ENCODE results near the gene UMAD1.

Gene UMAD1

DNA sequence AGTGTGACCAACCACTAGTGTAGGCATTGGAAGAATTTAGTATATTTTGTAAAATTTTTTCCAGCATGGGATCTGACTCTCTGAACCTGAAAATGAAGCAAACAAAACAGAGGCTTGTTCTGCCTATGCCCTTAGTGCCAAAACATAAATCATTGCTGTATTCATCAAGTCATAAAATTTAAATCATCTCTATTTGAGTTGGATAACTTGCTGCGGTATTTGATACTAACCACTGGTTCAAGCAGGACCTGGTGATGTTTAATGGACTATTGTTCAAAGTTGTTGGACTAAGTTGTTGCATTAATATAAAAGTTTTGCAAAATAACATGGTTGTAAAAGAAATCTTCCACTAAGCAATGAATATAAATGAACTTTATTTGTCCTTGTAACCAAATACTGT is 97.6 kb downstream of the UMAD1 start:
- TF ChIP-seq, protein P1, sequence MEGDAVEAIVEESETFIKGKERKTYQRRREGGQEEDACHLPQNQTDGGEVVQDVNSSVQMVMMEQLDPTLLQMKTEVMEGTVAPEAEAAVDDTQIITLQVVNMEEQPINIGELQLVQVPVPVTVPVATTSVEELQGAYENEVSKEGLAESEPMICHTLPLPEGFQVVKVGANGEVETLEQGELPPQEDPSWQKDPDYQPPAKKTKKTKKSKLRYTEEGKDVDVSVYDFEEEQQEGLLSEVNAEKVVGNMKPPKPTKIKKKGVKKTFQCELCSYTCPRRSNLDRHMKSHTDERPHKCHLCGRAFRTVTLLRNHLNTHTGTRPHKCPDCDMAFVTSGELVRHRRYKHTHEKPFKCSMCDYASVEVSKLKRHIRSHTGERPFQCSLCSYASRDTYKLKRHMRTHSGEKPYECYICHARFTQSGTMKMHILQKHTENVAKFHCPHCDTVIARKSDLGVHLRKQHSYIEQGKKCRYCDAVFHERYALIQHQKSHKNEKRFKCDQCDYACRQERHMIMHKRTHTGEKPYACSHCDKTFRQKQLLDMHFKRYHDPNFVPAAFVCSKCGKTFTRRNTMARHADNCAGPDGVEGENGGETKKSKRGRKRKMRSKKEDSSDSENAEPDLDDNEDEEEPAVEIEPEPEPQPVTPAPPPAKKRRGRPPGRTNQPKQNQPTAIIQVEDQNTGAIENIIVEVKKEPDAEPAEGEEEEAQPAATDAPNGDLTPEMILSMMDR (IDR thresholded peaks at IDR 0.05; ENCODE audit: low read length): no peak
- TF ChIP-seq EZH2 (optimal IDR thresholded peaks at IDR 0.05; ENCODE audit: low read depth, low read length) (no peak), EZH2phosphoT487 (IDR thresholded peaks at IDR 0.05; ENCODE audit: low read length) (no peak)
- Histone ChIP-seq H3K9ac (ENCODE audit: low read length) (no peak overlapping the region; the same call in 1 of the 2 replicates), H3K36me3 (replicated peaks; ENCODE audit: insufficient read depth, low read length) (no peaks in the 10 kb centered on the region), H3K4me1 (ENCODE audit: low read length) (peaks cover 26% of the 10 kb centered on the region), H2AFZ (ENCODE audit: low read length) (0 out of 2 replicates have a peak overlapping the region, but pooled peaks have one; percentile 32), H3K4me3 (ENCODE audit: low read length) (no peak overlapping the region), H3K4me2 (ENCODE audit: low read depth, low read length) (peak overlapping the region; percentile 69; the same call in 1 of the 2 replicates), H3K9me3 (replicated peaks; ENCODE audit: insufficient read depth, low read length) (no peaks in the 10 kb centered on the region), H3K79me2 (ENCODE audit: low read length) (no peaks in the 10 kb centered on the region), H4K20me1 (ENCODE audit: insufficient read depth, low read length) (no peaks in the 10 kb centered on the region), H3F3A (ENCODE audit: insufficient read depth, low read length) (peaks cover 18% of the 10 kb centered on the region), H3K27ac (ENCODE audit: low read length) (peak overlapping the region; percentile 71; the same call in 1 of the 2 replicates), H3K27me3 (replicated peaks; ENCODE audit: insufficient read depth, low read length) (no peaks in the 10 kb centered on the region), H3K9me2 (replicated peaks; ENCODE audit: insufficient read depth, low read length) (no peaks in the 10 kb centered on the region)
- no peak for DNase-seq

DNA sequence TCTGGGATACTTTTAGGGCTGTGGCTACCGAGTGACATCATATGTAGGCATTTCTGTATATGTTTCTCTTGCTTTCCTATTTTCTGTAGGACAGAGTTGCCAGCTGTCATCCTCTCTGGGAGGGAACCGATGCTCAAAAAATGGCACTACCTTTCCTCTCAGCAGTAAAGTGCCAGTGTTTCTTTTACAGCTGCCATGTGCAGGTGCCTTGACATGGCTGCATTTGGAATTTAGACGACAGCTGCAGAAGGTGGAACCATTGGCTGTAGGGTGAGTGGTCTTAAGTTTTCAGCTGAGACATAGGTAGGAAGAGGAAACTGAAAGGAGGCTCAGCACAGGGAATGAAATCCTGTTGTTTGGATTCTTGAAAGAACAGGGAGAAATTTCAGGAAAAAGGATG is 98.1 kb downstream of the UMAD1 start:
- Histone ChIP-seq H3K9ac (ENCODE audit: low read length) (peak overlapping the region; percentile 35; the same call in 1 of the 2 replicates), H4K20me1 (ENCODE audit: insufficient read depth, low read length) (no peaks in the 10 kb centered on the region), H3K4me2 (ENCODE audit: low read depth, low read length) (peak overlapping the region; percentile 69), H3K27me3 (replicated peaks; ENCODE audit: insufficient read depth, low read length) (no peaks in the 10 kb centered on the region), H3K4me3 (ENCODE audit: low read length) (peak overlapping the region; percentile 19; the same call in 1 of the 2 replicates), H3K9me3 (replicated peaks; ENCODE audit: insufficient read depth, low read length) (no peaks in the 10 kb centered on the region), H3K9me2 (replicated peaks; ENCODE audit: insufficient read depth, low read length) (no peaks in the 10 kb centered on the region), H3F3A (ENCODE audit: insufficient read depth, low read length) (peaks cover 18% of the 10 kb centered on the region), H3K4me1 (ENCODE audit: low read length) (peaks cover 26% of the 10 kb centered on the region), H3K36me3 (replicated peaks; ENCODE audit: insufficient read depth, low read length) (no peaks in the 10 kb centered on the region), H2AFZ (ENCODE audit: low read length) (peak overlapping the region; percentile 32; the same call in 1 of the 2 replicates), H3K79me2 (ENCODE audit: low read length) (no peaks in the 10 kb centered on the region), H3K27ac (ENCODE audit: low read length) (peak overlapping the region; percentile 71)
- no peak for DNase-seq
- TF ChIP-seq, protein P1 (IDR thresholded peaks at IDR 0.05; ENCODE audit: low read length): no peak
- TF ChIP-seq EZH2 (optimal IDR thresholded peaks at IDR 0.05; ENCODE audit: low read depth, low read length): no peak
- no peak for TF ChIP-seq EZH2phosphoT487 (IDR thresholded peaks at IDR 0.05; ENCODE audit: low read length)

DNA sequence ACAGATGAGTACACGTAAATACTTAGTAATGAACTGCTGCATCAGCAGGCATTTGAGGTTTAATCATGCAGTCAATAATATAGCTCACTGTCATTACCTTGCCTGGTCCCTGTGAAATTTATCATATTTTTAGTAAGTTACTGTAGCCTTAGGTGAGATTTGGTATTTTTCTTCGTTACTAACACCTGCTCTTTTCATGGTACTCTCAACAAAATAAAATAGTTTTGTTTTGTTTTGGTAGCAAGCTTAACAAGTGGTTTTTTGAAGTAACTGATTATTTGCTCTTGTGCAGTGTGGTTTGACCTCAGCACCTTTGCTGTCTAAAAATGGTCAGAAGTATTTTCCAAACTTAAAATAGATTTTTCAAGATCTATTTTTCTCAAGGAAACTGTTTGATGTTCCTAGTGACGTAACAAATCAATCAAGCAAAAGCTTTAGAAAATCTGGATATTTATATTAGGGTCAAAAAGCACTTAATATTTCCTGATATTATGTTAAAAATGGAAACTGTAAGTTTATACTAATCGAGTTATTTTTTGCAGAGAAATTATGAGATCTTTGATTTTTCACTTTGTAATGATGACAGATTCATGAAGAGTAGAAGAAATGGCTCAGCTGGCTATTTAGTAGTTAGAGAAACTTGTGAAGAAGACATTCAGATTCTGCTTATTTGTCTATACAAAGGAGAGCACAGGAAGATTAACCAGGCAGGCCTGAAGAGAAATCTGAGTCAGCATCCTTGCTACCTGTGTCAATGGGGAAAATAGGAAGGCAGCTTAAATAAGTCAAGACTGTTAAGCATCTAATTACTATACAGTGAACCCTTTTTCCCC is 98.9 kb downstream of the UMAD1 start:
- Histone ChIP-seq H3K9me3 (replicated peaks; ENCODE audit: insufficient read depth, low read length) (no peaks in the 10 kb centered on the region), H2AFZ (ENCODE audit: low read length) (0 out of 2 replicates have a peak overlapping the region, but pooled peaks have one; percentile 32), H4K20me1 (ENCODE audit: insufficient read depth, low read length) (no peaks in the 10 kb centered on the region), H3F3A (ENCODE audit: insufficient read depth, low read length) (peaks cover 18% of the 10 kb centered on the region), H3K9me2 (replicated peaks; ENCODE audit: insufficient read depth, low read length) (no peaks in the 10 kb centered on the region), H3K79me2 (ENCODE audit: low read length) (no peaks in the 10 kb centered on the region), H3K36me3 (replicated peaks; ENCODE audit: insufficient read depth, low read length) (no peaks in the 10 kb centered on the region), H3K4me1 (ENCODE audit: low read length) (peaks cover 26% of the 10 kb centered on the region), H3K4me2 (ENCODE audit: low read depth, low read length) (peak overlapping the region; percentile 69), H3K4me3 (ENCODE audit: low read length) (peak overlapping the region; percentile 23), H3K27me3 (replicated peaks; ENCODE audit: insufficient read depth, low read length) (no peaks in the 10 kb centered on the region), H3K9ac (ENCODE audit: low read length) (peak overlapping the region; percentile 35; the same call in 1 of the 2 replicates), H3K27ac (ENCODE audit: low read length) (peak overlapping the region; percentile 71)
- TF ChIP-seq EZH2 (optimal IDR thresholded peaks at IDR 0.05; ENCODE audit: low read depth, low read length) (no peak), EZH2phosphoT487 (IDR thresholded peaks at IDR 0.05; ENCODE audit: low read length) (no peak)
- TF ChIP-seq, protein P1 (IDR thresholded peaks at IDR 0.05; ENCODE audit: low read length): no peak
- peak; percentile 73 for DNase-seq

All from MM.1S (cell line).